Hepatocyte (in vitro differentiated cells): ENCODE data around the gene THSD7B. TPM values are rescaled to one million over a fixed set of nuclear protein-coding genes. Genes with fewer than 3 reads are reported as not detected.
A peak's percentile ranks its signal among the peaks of the same experiment; 100 is the strongest.

ENCODE experiments used
- DNase-seq: peaks from one replicate; pipeline ENCODE4 v3.0.0-alpha.2; 2016; ENCODE audit warnings: low spot score
- H2AFZ ChIP-seq: fragments of 200-600 bp; sonication (generic); 2 replicates; pipeline ENCODE4 v1.6.0; 2016; ENCODE audit warnings: antibody characterized with exemption, mild to moderate bottlenecking
- H3K27ac ChIP-seq: fragments of 200-600 bp; sonication (generic); 2 replicates; pipeline ENCODE4 v1.5.1; 2016; ENCODE audit warnings: mild to moderate bottlenecking
- H3K27me3 ChIP-seq: fragments of 200-600 bp; sonication (generic); 2 replicates; pipeline ENCODE4 v1.6.1; 2016
- H3K36me3 ChIP-seq: fragments of 200-600 bp; sonication (generic); replicated peaks from 2 replicates; pipeline ENCODE4 v1.5.1; 2016; ENCODE audit warnings: low read depth; ENCODE audit not compliant: insufficient read depth
- H3K4me1 ChIP-seq: fragments of 200-600 bp; sonication (generic); 2 replicates; pipeline ENCODE4 v1.5.1; 2016; ENCODE audit warnings: mild to moderate bottlenecking, moderate library complexity; ENCODE audit not compliant: insufficient read depth
- H3K4me2 ChIP-seq: fragments of 200-600 bp; sonication (generic); 2 replicates; pipeline ENCODE4 v1.6.0; 2016
- H3K4me3 ChIP-seq: fragments of 200-600 bp; sonication (generic); 2 replicates; pipeline ENCODE4 v1.5.1; 2016; ENCODE audit warnings: mild to moderate bottlenecking
- H3K79me2 ChIP-seq: fragments of 200-600 bp; sonication (generic); 2 replicates; pipeline ENCODE4 v1.6.0; 2017; ENCODE audit warnings: mild to moderate bottlenecking
- H3K9me2 ChIP-seq: fragments of 200-600 bp; sonication (generic); replicated peaks from 2 replicates; pipeline ENCODE4 v1.6.0; 2017; ENCODE audit warnings: mild to moderate bottlenecking; ENCODE audit not compliant: insufficient read depth
- H3K9me3 ChIP-seq: fragments of 200-600 bp; sonication (generic); 2 replicates; pipeline ENCODE4 v1.5.1; 2016; ENCODE audit warnings: low read depth, mild to moderate bottlenecking
- H4K20me1 ChIP-seq: fragments of 200-600 bp; sonication (generic); 2 replicates; pipeline ENCODE4 v1.6.0; 2016; ENCODE audit warnings: mild to moderate bottlenecking; ENCODE audit not compliant: insufficient read depth, poor library complexity, severe bottlenecking
- EZH2 ChIP-seq: fragments of 200-600 bp; sonication (generic); IDR thresholded peaks from 2 replicates; pipeline ENCODE4 v1.6.1; 2016; ENCODE audit warnings: antibody characterized with exemption, mild to moderate bottlenecking, borderline replicate concordance
- EZH2phosphoT487 ChIP-seq: fragments of 200-600 bp; sonication (generic); IDR thresholded peaks from one replicate; pipeline ENCODE4 v1.6.1; 2018; ENCODE audit warnings: antibody characterized with exemption, mild to moderate bottlenecking, low read depth, moderate library complexity; ENCODE audit not compliant: unreplicated experiment, severe bottlenecking
- WGBS: methylation state at CpG from one replicate; pipeline ENCODE4 v1.1.6; 2016; ENCODE audit warnings: low lambda C conversion rate; ENCODE audit errors: missing lambda C conversion rate; 5-methylcytosine and 5-hydroxymethylcytosine counted together
- polyA plus RNA-seq: library from polyadenylated mRNA; unstranded; fragments of >200 nt; fragmentation: Nextera tagmentation; extraction: Ambion mirVana; gene quantifications from 2 replicates; pipeline ENCODE4 v1.2.1, GENCODE V29; 2016
- total RNA-seq: library from RNA; depleted of rRNA; stranded (reverse); fragments of >200 nt; gene quantifications from 2 replicates; pipeline ENCODE4 v1.2.3, GENCODE V29; 2014
- TF ChIP-seq, protein P1 (sequence below): fragments of 200-600 bp; sonication (generic); IDR thresholded peaks from 2 replicates; pipeline ENCODE4 v1.5.1; 2016; ENCODE audit warnings: antibody characterized with exemption, mild to moderate bottlenecking; ENCODE audit not compliant: poor library complexity

THSD7B gene
- total and polyA plus RNA-seq, 2 experiments from 2014 or later, result 0.48 to 5.7 TPM

DNA sequence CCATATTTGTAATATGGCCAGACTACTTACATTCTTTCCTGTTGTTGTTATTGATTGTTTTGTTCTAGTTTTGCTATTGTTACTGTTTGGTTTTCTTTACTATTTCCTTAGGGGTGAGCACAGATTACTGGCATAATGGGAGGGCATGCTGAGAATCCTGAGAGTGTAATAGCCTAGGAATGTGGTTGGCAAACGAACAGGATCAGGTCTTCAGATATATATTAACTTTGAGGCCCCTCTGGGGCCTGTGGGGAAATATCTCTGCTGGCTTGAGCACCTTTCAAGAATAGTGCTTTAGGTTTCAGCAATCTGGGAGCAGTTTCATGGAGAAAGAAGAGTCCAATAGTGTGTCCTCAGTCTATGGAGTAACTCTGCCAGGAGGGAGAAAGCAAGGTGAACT lies 144.4 kb downstream of the THSD7B start:
- Histone ChIP-seq H2AFZ (no peak overlapping the region), H3K79me2 (no peaks in the 10 kb centered on the region), H3K9me2 (no peaks in the 10 kb centered on the region), H3K4me3 (no peak overlapping the region), H3K4me1 (peaks cover 5% of the 10 kb centered on the region), H3K9me3 (no peaks in the 10 kb centered on the region), H3K4me2 (no peak overlapping the region), H4K20me1 (no peaks in the 10 kb centered on the region), H3K27me3 (no peaks in the 10 kb centered on the region), H3K27ac (peak overlapping the region; percentile 56), H3K36me3 (no peaks in the 10 kb centered on the region)
- peak; percentile 23 for DNase-seq
- TF ChIP-seq EZH2 (no peak), EZH2phosphoT487 (no peak)
- TF ChIP-seq, protein P1, sequence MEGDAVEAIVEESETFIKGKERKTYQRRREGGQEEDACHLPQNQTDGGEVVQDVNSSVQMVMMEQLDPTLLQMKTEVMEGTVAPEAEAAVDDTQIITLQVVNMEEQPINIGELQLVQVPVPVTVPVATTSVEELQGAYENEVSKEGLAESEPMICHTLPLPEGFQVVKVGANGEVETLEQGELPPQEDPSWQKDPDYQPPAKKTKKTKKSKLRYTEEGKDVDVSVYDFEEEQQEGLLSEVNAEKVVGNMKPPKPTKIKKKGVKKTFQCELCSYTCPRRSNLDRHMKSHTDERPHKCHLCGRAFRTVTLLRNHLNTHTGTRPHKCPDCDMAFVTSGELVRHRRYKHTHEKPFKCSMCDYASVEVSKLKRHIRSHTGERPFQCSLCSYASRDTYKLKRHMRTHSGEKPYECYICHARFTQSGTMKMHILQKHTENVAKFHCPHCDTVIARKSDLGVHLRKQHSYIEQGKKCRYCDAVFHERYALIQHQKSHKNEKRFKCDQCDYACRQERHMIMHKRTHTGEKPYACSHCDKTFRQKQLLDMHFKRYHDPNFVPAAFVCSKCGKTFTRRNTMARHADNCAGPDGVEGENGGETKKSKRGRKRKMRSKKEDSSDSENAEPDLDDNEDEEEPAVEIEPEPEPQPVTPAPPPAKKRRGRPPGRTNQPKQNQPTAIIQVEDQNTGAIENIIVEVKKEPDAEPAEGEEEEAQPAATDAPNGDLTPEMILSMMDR, result no peak
- 30% methylated on average over 1 of the region's 1 CpG for WGBS

DNA sequence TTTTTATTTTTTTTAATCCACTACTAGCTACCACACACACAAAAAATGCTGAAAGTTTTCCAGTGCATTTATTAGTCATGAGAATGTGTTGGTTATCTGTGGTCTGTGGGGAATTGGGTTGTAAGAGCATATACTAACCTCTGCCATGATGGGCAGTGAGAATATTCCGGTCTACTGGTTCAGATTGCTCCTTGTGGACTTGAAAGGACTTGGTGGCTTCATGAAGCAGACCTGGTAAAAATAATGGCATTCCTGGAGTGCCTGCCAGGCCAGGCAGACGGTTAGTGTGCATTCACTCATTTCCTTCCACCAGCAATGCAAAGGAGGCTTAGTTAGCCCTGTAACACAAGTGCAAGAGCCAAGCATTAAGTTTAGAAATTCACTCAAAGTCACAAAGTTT lies 150.8 kb downstream of the THSD7B start:
- 61% methylated on average over 2 of the region's 2 CpGs for WGBS
- Histone ChIP-seq H2AFZ (no peak overlapping the region), H3K36me3 (no peaks in the 10 kb centered on the region), H4K20me1 (no peaks in the 10 kb centered on the region), H3K4me3 (no peak overlapping the region), H3K9me2 (no peaks in the 10 kb centered on the region), H3K4me1 (no peaks in the 10 kb centered on the region), H3K27me3 (no peaks in the 10 kb centered on the region), H3K27ac (no peak overlapping the region), H3K9me3 (no peaks in the 10 kb centered on the region), H3K79me2 (no peaks in the 10 kb centered on the region), H3K4me2 (no peak overlapping the region)
- TF ChIP-seq EZH2, result no peak
- TF ChIP-seq, protein P1, result no peak
- no peak for TF ChIP-seq EZH2phosphoT487
- no peak for DNase-seq

DNA sequence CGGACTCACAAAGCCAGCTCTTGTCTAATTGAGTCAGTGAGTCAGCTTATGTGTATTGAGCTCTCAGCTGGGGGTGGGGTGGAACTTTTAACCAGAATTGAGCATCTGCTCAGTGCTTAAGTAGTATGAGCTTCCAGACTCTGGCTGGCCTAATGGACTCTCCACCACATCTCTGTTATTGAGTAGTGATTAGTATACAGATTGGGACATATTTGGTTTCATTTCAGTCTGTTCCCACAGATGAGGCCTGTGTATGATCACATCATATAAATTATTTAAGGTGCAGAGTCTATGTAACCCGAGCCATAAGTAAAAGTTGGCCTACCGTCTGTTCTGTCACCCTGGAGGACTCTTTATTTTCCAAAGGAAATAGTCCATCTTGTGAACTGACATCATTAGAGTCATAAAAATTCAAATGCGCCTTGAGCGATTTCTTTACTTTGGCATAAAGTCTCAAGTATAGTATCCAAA lies 152.1 kb downstream of the THSD7B start:
- no peaks in the 10 kb centered on the region for H4K20me1 ChIP-seq
- H3K4me3 ChIP-seq, result no peak overlapping the region
- H3K79me2 ChIP-seq, result no peaks in the 10 kb centered on the region
- H3K4me2 ChIP-seq, result no peak overlapping the region
- H3K27ac ChIP-seq, result no peak overlapping the region
- no peaks in the 10 kb centered on the region for H3K9me2 ChIP-seq
- TF ChIP-seq, protein P1, result no peak
- H3K36me3 ChIP-seq, result no peaks in the 10 kb centered on the region
- no peak overlapping the region for H2AFZ ChIP-seq
- DNase-seq, result no peak
- WGBS, result 74% methylated on average over 5 of the region's 5 CpGs
- no peaks in the 10 kb centered on the region for H3K4me1 ChIP-seq
- no peaks in the 10 kb centered on the region for H3K9me3 ChIP-seq
- H3K27me3 ChIP-seq, result no peaks in the 10 kb centered on the region

DNA sequence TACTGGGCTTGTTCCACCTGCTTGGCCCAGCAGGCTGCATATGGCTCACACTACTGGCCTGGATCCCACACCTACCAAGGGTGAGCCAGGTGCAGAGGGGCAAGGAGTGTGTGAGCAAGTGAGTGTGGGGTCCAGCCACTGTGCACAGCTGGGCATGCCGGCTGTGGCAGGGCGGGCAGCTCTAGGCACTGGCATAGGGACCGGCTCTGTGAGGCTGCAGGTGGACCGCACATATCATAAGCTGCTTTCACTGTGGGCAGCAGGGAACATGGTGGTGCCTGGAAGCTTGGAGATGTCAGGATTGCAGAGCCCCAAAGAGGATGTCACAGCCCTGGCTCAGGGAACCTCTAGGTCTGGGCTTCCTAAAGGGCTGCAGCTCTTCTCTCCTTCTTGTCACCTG lies 154.3 kb downstream of the THSD7B start:
- H3K9me2 ChIP-seq, result no peaks in the 10 kb centered on the region
- WGBS, result 93% methylated on average over 4 of the region's 4 CpGs
- TF ChIP-seq EZH2 (no peak), EZH2phosphoT487 (no peak)
- TF ChIP-seq, protein P1, result no peak

More for the DNA sequence above, 154.3 kb downstream of the THSD7B start:
- no peak for DNase-seq
- no peak overlapping the region for H3K4me3 ChIP-seq
- H3K9me3 ChIP-seq, result peaks cover 2% of the 10 kb centered on the region
- H3K4me2 ChIP-seq, result no peak overlapping the region
- H4K20me1 ChIP-seq, result no peaks in the 10 kb centered on the region
- no peaks in the 10 kb centered on the region for H3K36me3 ChIP-seq
- H3K79me2 ChIP-seq, result no peaks in the 10 kb centered on the region
- H3K27ac ChIP-seq, result no peak overlapping the region
- H3K4me1 ChIP-seq, result no peaks in the 10 kb centered on the region
- H2AFZ ChIP-seq, result no peak overlapping the region
- H3K27me3 ChIP-seq, result no peaks in the 10 kb centered on the region
